Measurements from ENCODE around the gene EGLN2.
A peak's percentile ranks its signal among the peaks of the same experiment; 100 is the strongest.
"Not testable (repeated sequence)": the region's sequence is repeated elsewhere in the genome, so short reads cannot be mapped to it uniquely, and the experiment has no call there.

EGLN2 gene

GRCh38 chr19:40829205-40829604, 30.2 kb downstream of the EGLN2 start:
- Histone ChIP-seq H3K4me1 (ENCODE audit: control insufficient read depth in 1 of 2, insufficient read depth in 2 of 2, low read length in 2 of 2) (no peaks in the 10 kb centered on the region), H3K4me3 (ENCODE audit: low read depth in 1 of 2, low read length in 2 of 2) (no peak overlapping the region), H3K27me3 (ENCODE audit: control insufficient read depth in 1 of 2, insufficient read depth in 2 of 2, low read length in 2 of 2) (no peaks in the 10 kb centered on the region), H3K27ac (ENCODE audit: low read depth, low read length) (no peak overlapping the region), H3K9ac (ENCODE audit: low read depth in 1 of 2, low read length in 2 of 2) (no peak overlapping the region), H3K9me3 (ENCODE audit: control insufficient read depth in 1 of 2, low read length in 2 of 2) (no peaks in the 10 kb centered on the region), H3K36me3 (ENCODE audit: control insufficient read depth in 1 of 2, insufficient read depth in 2 of 2, low read length in 2 of 2) (peaks cover 0 to 6% of the 10 kb centered on the region in 2 donors)

GRCh38 chr19:40830741-40831140, 31.8 kb downstream of the EGLN2 start:
- H3K4me1 ChIP-seq (ENCODE audit: control insufficient read depth in 1 of 2, insufficient read depth in 2 of 2, low read length in 2 of 2); H3K36me3 ChIP-seq (ENCODE audit: control insufficient read depth in 1 of 2, insufficient read depth in 2 of 2, low read length in 2 of 2); H3K9me3 ChIP-seq (ENCODE audit: control insufficient read depth in 1 of 2, low read length in 2 of 2); H3K27ac ChIP-seq (ENCODE audit: low read depth, low read length); H3K4me3 ChIP-seq (ENCODE audit: low read depth in 1 of 2, low read length in 2 of 2); H3K27me3 ChIP-seq (ENCODE audit: control insufficient read depth in 1 of 2, insufficient read depth in 2 of 2, low read length in 2 of 2); H3K9ac ChIP-seq (ENCODE audit: low read depth in 1 of 2, low read length in 2 of 2): not testable (repeated sequence)

GRCh38 chr19:40831502-40832430, 32.8 kb downstream of the EGLN2 start:
- Histone ChIP-seq H3K4me3 (ENCODE audit: low read depth in 1 of 2, low read length in 2 of 2) (no peak overlapping the region), H3K4me1 (ENCODE audit: control insufficient read depth in 1 of 2, insufficient read depth in 2 of 2, low read length in 2 of 2) (no peaks in the 10 kb centered on the region), H3K36me3 (ENCODE audit: control insufficient read depth in 1 of 2, insufficient read depth in 2 of 2, low read length in 2 of 2) (peaks cover 0 to 5% of the 10 kb centered on the region in 2 donors), H3K9me3 (ENCODE audit: control insufficient read depth in 1 of 2, low read length in 2 of 2) (no peaks in the 10 kb centered on the region), H3K27me3 (ENCODE audit: control insufficient read depth in 1 of 2, insufficient read depth in 2 of 2, low read length in 2 of 2) (no peaks in the 10 kb centered on the region), H3K9ac (ENCODE audit: low read depth in 1 of 2, low read length in 2 of 2) (no peak overlapping the region), H3K27ac (ENCODE audit: low read depth, low read length) (no peak overlapping the region)

GRCh38 chr19:40832431-40832790, 33.4 kb downstream of the EGLN2 start:
- not testable (repeated sequence) for H3K4me1 ChIP-seq (ENCODE audit: control insufficient read depth in 1 of 2, insufficient read depth in 2 of 2, low read length in 2 of 2)

GRCh38 chr19:40833728-40834533, 34.9 kb downstream of the EGLN2 start:
- H3K27me3 ChIP-seq (ENCODE audit: control insufficient read depth in 1 of 2, insufficient read depth in 2 of 2, low read length in 2 of 2); H3K27ac ChIP-seq (ENCODE audit: low read depth, low read length); H3K9me3 ChIP-seq (ENCODE audit: control insufficient read depth in 1 of 2, low read length in 2 of 2); H3K9ac ChIP-seq (ENCODE audit: low read depth in 1 of 2, low read length in 2 of 2); H3K36me3 ChIP-seq (ENCODE audit: control insufficient read depth in 1 of 2, insufficient read depth in 2 of 2, low read length in 2 of 2); H3K4me1 ChIP-seq (ENCODE audit: control insufficient read depth in 1 of 2, insufficient read depth in 2 of 2, low read length in 2 of 2); H3K4me3 ChIP-seq (ENCODE audit: low read depth in 1 of 2, low read length in 2 of 2): not testable (repeated sequence)

More at GRCh38 chr19:40832431-40832790, 33.4 kb downstream of the EGLN2 start:
- not testable (repeated sequence) for H3K27me3 ChIP-seq (ENCODE audit: control insufficient read depth in 1 of 2, insufficient read depth in 2 of 2, low read length in 2 of 2); H3K4me3 ChIP-seq (ENCODE audit: low read depth in 1 of 2, low read length in 2 of 2); H3K9me3 ChIP-seq (ENCODE audit: control insufficient read depth in 1 of 2, low read length in 2 of 2); H3K9ac ChIP-seq (ENCODE audit: low read depth in 1 of 2, low read length in 2 of 2); H3K27ac ChIP-seq (ENCODE audit: low read depth, low read length); H3K36me3 ChIP-seq (ENCODE audit: control insufficient read depth in 1 of 2, insufficient read depth in 2 of 2, low read length in 2 of 2)

GRCh38 chr19:40836754-40837429, 37.9 kb downstream of the EGLN2 start:
- no peaks in the 10 kb centered on the region for H3K9me3 ChIP-seq (ENCODE audit: control insufficient read depth in 1 of 2, low read length in 2 of 2)
- H3K4me1 ChIP-seq (ENCODE audit: control insufficient read depth in 1 of 2, insufficient read depth in 2 of 2, low read length in 2 of 2), result no peaks in the 10 kb centered on the region
- H3K4me3 ChIP-seq (ENCODE audit: low read depth in 1 of 2, low read length in 2 of 2), result no peak overlapping the region
- no peaks in the 10 kb centered on the region for H3K36me3 ChIP-seq (ENCODE audit: control insufficient read depth in 1 of 2, insufficient read depth in 2 of 2, low read length in 2 of 2)
- H3K27ac ChIP-seq (ENCODE audit: low read depth, low read length), result no peak overlapping the region
- H3K9ac ChIP-seq (ENCODE audit: low read depth in 1 of 2, low read length in 2 of 2), result no peak overlapping the region
- no peaks in the 10 kb centered on the region for H3K27me3 ChIP-seq (ENCODE audit: control insufficient read depth in 1 of 2, insufficient read depth in 2 of 2, low read length in 2 of 2)

- not testable (repeated sequence) for H3K27ac ChIP-seq (ENCODE audit: low read depth, low read length); H3K27me3 ChIP-seq (ENCODE audit: control insufficient read depth in 1 of 2, insufficient read depth in 2 of 2, low read length in 2 of 2); H3K9ac ChIP-seq (ENCODE audit: low read depth in 1 of 2, low read length in 2 of 2); H3K4me1 ChIP-seq (ENCODE audit: control insufficient read depth in 1 of 2, insufficient read depth in 2 of 2, low read length in 2 of 2); H3K36me3 ChIP-seq (ENCODE audit: control insufficient read depth in 1 of 2, insufficient read depth in 2 of 2, low read length in 2 of 2); H3K4me3 ChIP-seq (ENCODE audit: low read depth in 1 of 2, low read length in 2 of 2); H3K9me3 ChIP-seq (ENCODE audit: control insufficient read depth in 1 of 2, low read length in 2 of 2)
Measured at GRCh38 chr19:40838477-40838876, 39.5 kb downstream of the EGLN2 start.

- not testable (repeated sequence) for H3K9ac ChIP-seq (ENCODE audit: low read depth in 1 of 2, low read length in 2 of 2); H3K4me1 ChIP-seq (ENCODE audit: control insufficient read depth in 1 of 2, insufficient read depth in 2 of 2, low read length in 2 of 2); H3K27ac ChIP-seq (ENCODE audit: low read depth, low read length); H3K27me3 ChIP-seq (ENCODE audit: control insufficient read depth in 1 of 2, insufficient read depth in 2 of 2, low read length in 2 of 2); H3K9me3 ChIP-seq (ENCODE audit: control insufficient read depth in 1 of 2, low read length in 2 of 2); H3K4me3 ChIP-seq (ENCODE audit: low read depth in 1 of 2, low read length in 2 of 2); H3K36me3 ChIP-seq (ENCODE audit: control insufficient read depth in 1 of 2, insufficient read depth in 2 of 2, low read length in 2 of 2)
Measured at GRCh38 chr19:40842012-40842411, 43.0 kb downstream of the EGLN2 start.

GRCh38 chr19:40842997-40843652, 44.1 kb downstream of the EGLN2 start:
- H3K9ac ChIP-seq (ENCODE audit: low read depth in 1 of 2, low read length in 2 of 2); H3K4me1 ChIP-seq (ENCODE audit: control insufficient read depth in 1 of 2, insufficient read depth in 2 of 2, low read length in 2 of 2); H3K9me3 ChIP-seq (ENCODE audit: control insufficient read depth in 1 of 2, low read length in 2 of 2); H3K36me3 ChIP-seq (ENCODE audit: control insufficient read depth in 1 of 2, insufficient read depth in 2 of 2, low read length in 2 of 2); H3K27me3 ChIP-seq (ENCODE audit: control insufficient read depth in 1 of 2, insufficient read depth in 2 of 2, low read length in 2 of 2); H3K27ac ChIP-seq (ENCODE audit: low read depth, low read length): not testable (repeated sequence)
- H3K4me3 ChIP-seq (ENCODE audit: low read depth in 1 of 2, low read length in 2 of 2), result peak overlapping the region in 1 of 2 donors; percentile 59
